Measurements from ENCODE around the gene KIF5C.

Gene KIF5C

DNA sequence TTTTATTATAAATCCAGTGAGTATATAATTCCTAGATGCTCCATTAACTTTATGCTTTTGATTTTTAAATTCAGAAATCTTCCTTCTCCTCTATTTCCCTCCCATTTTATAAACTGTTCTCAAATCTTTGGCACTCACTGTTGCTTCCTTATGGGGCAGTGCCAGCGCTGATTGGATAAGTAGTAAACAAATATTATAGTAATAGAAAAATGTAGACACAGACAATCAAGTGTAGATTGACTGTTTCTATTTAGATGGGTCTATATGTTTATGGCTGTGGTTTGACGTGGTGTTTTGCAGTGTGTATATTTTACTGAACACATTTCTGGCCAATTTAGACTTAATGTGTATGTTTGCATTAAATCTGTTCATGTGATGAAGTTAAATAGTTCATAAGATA lies 200.1 kb downstream of the KIF5C start:
- TF ChIP-seq CTCF (IDR thresholded peaks at IDR 0.05; ENCODE audit: borderline replicate concordance, extremely low read depth, low read length, poor library complexity, severe bottlenecking), result no peak
- no peak for TF ChIP-seq EZH2 (IDR thresholded peaks at IDR 0.05; ENCODE audit: borderline replicate concordance, low read depth, low read length, severe bottlenecking)
- Histone ChIP-seq H2AFZ (ENCODE audit: low read depth, low read length) (no peak overlapping the region), H3K27me3 (ENCODE audit: insufficient read depth, low read length, poor library complexity) (peaks cover 17% of the 10 kb centered on the region), H3K9me3 (ENCODE audit: insufficient read depth, low read length, severe bottlenecking) (no peaks in the 10 kb centered on the region), H3K27ac (ENCODE audit: low read length) (no peak overlapping the region), H4K20me1 (ENCODE audit: insufficient read depth, low read length) (0 out of 2 replicates have a peak, but pooled peaks cover 5% of the 10 kb centered on the region), H3K4me1 (ENCODE audit: insufficient read depth, low read length) (peaks cover under 1% of the 10 kb centered on the region; the same call in 1 of the 2 replicates), H3K36me3 (ENCODE audit: insufficient read depth, low read length) (no peaks in the 10 kb centered on the region), H3K9ac (ENCODE audit: low read depth, low read length) (no peak overlapping the region), H3K4me3 (ENCODE audit: low read depth in 1 of 2, low read length in 2 of 2) (no peak overlapping the region), H3K4me2 (ENCODE audit: insufficient read depth, low read length) (no peak overlapping the region), H3K79me2 (ENCODE audit: insufficient read depth, low read length) (no peaks in the 10 kb centered on the region)
- no peak for ATAC-seq (ENCODE audit: insufficient read depth, low read depth)
- no peak for DNase-seq

- Histone ChIP-seq H3K27me3 (ENCODE audit: insufficient read depth, low read length, poor library complexity) (peaks cover 17% of the 10 kb centered on the region), H3K36me3 (ENCODE audit: insufficient read depth, low read length) (no peaks in the 10 kb centered on the region), H4K20me1 (ENCODE audit: insufficient read depth, low read length) (0 out of 2 replicates have a peak, but pooled peaks cover 5% of the 10 kb centered on the region), H3K9me3 (ENCODE audit: insufficient read depth, low read length, severe bottlenecking) (no peaks in the 10 kb centered on the region), H3K4me3 (ENCODE audit: low read depth in 1 of 2, low read length in 2 of 2) (no peak overlapping the region), H3K4me2 (ENCODE audit: insufficient read depth, low read length) (no peak overlapping the region), H3K9ac (ENCODE audit: low read depth, low read length) (no peak overlapping the region), H2AFZ (ENCODE audit: low read depth, low read length) (no peak overlapping the region), H3K79me2 (ENCODE audit: insufficient read depth, low read length) (no peaks in the 10 kb centered on the region), H3K4me1 (ENCODE audit: insufficient read depth, low read length) (no peaks in the 10 kb centered on the region), H3K27ac (ENCODE audit: low read length) (no peak overlapping the region)
- no peak for ATAC-seq (ENCODE audit: insufficient read depth, low read depth)
- TF ChIP-seq EZH2 (IDR thresholded peaks at IDR 0.05; ENCODE audit: borderline replicate concordance, low read depth, low read length, severe bottlenecking) (no peak), CTCF (IDR thresholded peaks at IDR 0.05; ENCODE audit: borderline replicate concordance, extremely low read depth, low read length, poor library complexity, severe bottlenecking) (no peak)
- DNase-seq, result no peak
These were observed 200.8 kb downstream of the KIF5C start for GRCh38 chr2:149075853-149076252.
